Hepatocyte (in vitro differentiated cells): ENCODE data around the gene HDAC8.

Experiments used
- CTCF ChIP-seq: fragments of 200-600 bp; sonication (generic); IDR thresholded peaks from 2 replicates; pipeline ENCODE4 v1.5.1; 2016; ENCODE audit warnings: antibody characterized with exemption, mild to moderate bottlenecking; ENCODE audit not compliant: poor library complexity
- EZH2 ChIP-seq: fragments of 200-600 bp; sonication (generic); IDR thresholded peaks from 2 replicates; pipeline ENCODE4 v1.6.1; 2016; ENCODE audit warnings: antibody characterized with exemption, mild to moderate bottlenecking, borderline replicate concordance

DNA sequence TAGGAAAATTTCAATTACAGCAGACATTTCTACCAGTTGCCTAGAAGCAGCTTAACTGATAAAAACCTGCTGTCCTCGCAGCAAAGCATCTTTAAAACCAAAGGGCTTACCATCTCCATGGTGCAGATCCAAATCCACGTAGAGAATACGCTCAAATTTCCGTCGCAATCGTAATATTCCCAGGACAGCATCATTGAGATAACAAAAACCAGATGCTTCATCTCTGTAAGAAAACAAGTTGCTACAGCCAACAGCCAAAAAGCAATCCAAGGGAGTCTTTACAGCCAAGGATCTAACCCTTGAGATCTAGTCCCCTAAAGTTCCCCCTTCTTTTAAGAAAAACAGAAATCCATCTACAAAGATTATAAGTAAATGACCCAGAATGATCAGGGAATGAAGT lies 77.6 kb downstream of the HDAC8 start:
- TF ChIP-seq CTCF: no peak
- TF ChIP-seq EZH2: no peak
